Tibial artery (tissue), 4 donors: ENCODE data around the gene FFAR3.

ENCODE experiments used
- DNase-seq, 2 donors: peaks; one replicate each; pipeline ENCODE4 v3.0.0-alpha.2; 2019
- H3K27ac ChIP-seq, 2 donors: fragments of 200-600 bp; sonication (generic) in 1 of 2; 1 replicate in 1 of 2; 2 replicates in 1 of 2; pipeline ENCODE4 v1.5.1; 2018 to 2019; ENCODE audit warnings: mild to moderate bottlenecking in 1 of 2
- H3K27me3 ChIP-seq, 2 donors: fragments of 200-600 bp; sonication (generic) in 1 of 2; one replicate each; pipeline versions ENCODE4 v1.5.1 to v1.6.0; 2016 to 2019
- H3K36me3 ChIP-seq, 3 donors: fragments of 200-600 bp; sonication (generic) in 2 of 3; one replicate each; pipeline ENCODE4 v1.5.1; 2016 to 2019; ENCODE audit warnings: mild to moderate bottlenecking in 2 of 3
- H3K4me1 ChIP-seq, 4 donors: fragments of 200-600 bp; sonication (generic) in 2 of 4; 1 replicate in 3 of 4; 2 replicates in 1 of 4; pipeline ENCODE4 v1.5.1; 2016 to 2019
- H3K4me3 ChIP-seq, 2 donors: fragments of 200-600 bp; sonication (generic) in 1 of 2; 1 replicate in 1 of 2; 2 replicates in 1 of 2; pipeline ENCODE4 v1.5.1; 2018 to 2019; ENCODE audit warnings: mild to moderate bottlenecking in 2 of 2
- H3K9me3 ChIP-seq, 3 donors: fragments of 200-600 bp; sonication (generic) in 1 of 3; one replicate each; pipeline ENCODE4 v1.5.1; 2016 to 2019
- intact Hi-C: fragments of 100-400 bp; cut with DNase I; formaldehyde crosslinking; loops from one replicate; pipeline ENCODE4 v1.15.0; 2023; ENCODE audit warnings: low total_unique reads
- TF ChIP-seq, protein P1 (sequence below), 2 experiments: fragments of 200-600 bp in 1 of 2; fragments of 450-650 bp in 1 of 2; IDR thresholded peaks; one replicate each; pipeline ENCODE4 v1.5.1; 2017 to 2019; ENCODE audit warnings: antibody characterized with exemption in 2 of 2, mild to moderate bottlenecking in 1 of 2, moderate library complexity in 1 of 2

The FFAR3 gene

GRCh38 chr19:35344511-35345031 lies 13.7 kb upstream of the FFAR3 start:
- TF ChIP-seq, protein P1, sequence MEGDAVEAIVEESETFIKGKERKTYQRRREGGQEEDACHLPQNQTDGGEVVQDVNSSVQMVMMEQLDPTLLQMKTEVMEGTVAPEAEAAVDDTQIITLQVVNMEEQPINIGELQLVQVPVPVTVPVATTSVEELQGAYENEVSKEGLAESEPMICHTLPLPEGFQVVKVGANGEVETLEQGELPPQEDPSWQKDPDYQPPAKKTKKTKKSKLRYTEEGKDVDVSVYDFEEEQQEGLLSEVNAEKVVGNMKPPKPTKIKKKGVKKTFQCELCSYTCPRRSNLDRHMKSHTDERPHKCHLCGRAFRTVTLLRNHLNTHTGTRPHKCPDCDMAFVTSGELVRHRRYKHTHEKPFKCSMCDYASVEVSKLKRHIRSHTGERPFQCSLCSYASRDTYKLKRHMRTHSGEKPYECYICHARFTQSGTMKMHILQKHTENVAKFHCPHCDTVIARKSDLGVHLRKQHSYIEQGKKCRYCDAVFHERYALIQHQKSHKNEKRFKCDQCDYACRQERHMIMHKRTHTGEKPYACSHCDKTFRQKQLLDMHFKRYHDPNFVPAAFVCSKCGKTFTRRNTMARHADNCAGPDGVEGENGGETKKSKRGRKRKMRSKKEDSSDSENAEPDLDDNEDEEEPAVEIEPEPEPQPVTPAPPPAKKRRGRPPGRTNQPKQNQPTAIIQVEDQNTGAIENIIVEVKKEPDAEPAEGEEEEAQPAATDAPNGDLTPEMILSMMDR (IDR thresholded peaks at IDR 0.05), result no peak
- H3K36me3 ChIP-seq, result no peaks in the 10 kb centered on the region
- peak in 1 of 2 donors; percentile 35 for DNase-seq
- intact Hi-C loops, result no loop called here
- no peaks in the 10 kb centered on the region for H3K9me3 ChIP-seq
- peaks cover 0 to 8% of the 10 kb centered on the region in 2 donors for H3K27me3 ChIP-seq
- no peaks in the 10 kb centered on the region for H3K4me1 ChIP-seq
- H3K4me3 ChIP-seq, result no peak overlapping the region
- no peak overlapping the region for H3K27ac ChIP-seq

DNA sequence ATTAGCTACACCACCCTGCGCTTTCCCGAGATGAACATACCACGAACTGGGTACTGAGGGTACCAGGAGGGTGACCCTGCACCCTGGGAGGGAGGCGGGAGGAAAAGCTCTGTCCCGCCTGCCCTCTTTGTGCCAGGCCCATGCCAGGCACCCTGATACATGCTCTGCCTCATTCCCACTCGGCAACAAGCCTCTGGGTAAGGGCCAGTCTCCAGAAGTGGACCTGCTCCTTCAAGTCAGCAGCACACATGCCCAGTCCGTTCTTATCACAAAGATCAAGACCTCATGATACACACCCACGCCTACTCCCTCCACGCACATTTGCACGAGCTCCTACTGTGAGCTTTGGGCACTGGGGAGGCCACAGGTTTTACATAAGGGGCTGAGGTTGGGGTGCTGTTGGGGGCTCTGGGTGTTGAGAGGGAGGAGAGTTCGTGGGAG lies 12.6 kb upstream of the FFAR3 start:
- TF ChIP-seq, protein P1 (IDR thresholded peaks at IDR 0.05), result no peak
- peak in 1 of 2 donors; percentile 31 for DNase-seq
- Histone ChIP-seq H3K4me3 (no peak overlapping the region), H3K27ac (no peak overlapping the region), H3K36me3 (no peaks in the 10 kb centered on the region), H3K4me1 (no peaks in the 10 kb centered on the region), H3K9me3 (no peaks in the 10 kb centered on the region), H3K27me3 (peaks cover 0 to 18% of the 10 kb centered on the region in 2 donors)
- intact Hi-C loops, result no loop called here

DNA sequence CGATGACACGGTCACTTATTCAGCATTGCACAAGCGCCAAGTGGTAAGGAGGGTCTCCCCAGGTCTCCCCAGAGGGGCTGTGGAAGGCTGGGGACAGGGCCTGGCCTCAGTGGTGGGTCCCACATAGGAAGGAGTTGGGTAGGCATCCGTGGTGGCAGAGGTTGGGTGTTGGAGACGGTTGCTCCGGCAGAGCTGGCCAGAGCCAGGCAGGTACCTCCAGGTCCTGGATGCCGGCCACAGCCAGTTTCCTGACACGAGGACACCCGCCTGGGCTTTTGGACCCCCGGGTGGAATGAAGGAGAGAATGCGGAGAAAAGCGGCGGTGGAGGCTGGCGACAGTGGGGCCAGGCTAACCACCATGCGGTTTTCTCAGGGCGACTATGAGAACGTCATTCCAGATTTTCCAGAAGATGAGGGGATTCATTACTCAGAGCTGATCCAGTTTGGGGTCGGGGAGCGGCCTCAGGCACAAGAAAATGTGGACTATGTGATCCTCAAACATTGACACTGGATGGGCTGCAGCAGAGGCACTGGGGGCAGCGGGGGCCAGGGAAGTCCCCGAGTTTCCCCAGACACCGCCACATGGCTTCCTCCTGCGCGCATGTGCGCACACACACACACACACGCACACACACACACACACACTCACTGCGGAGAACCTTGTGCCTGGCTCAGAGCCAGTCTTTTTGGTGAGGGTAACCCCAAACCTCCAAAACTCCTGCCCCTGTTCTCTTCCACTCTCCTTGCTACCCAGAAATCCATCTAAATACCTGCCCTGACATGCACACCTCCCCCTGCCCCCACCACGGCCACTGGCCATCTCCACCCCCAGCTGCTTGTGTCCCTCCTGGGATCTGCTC lies 11.8 kb upstream of the FFAR3 start:
- TF ChIP-seq, protein P1 (IDR thresholded peaks at IDR 0.05), result no peak
- H3K9me3 ChIP-seq, result no peaks in the 10 kb centered on the region
- no peaks in the 10 kb centered on the region for H3K36me3 ChIP-seq
- no peak overlapping the region for H3K4me3 ChIP-seq
- no peaks in the 10 kb centered on the region for H3K4me1 ChIP-seq
- H3K27me3 ChIP-seq, result peaks cover 0 to 24% of the 10 kb centered on the region in 2 donors
- DNase-seq, result peak in 1 of 2 donors; percentile 54
- intact Hi-C loops, result no loop called here
- H3K27ac ChIP-seq, result no peak overlapping the region

DNA sequence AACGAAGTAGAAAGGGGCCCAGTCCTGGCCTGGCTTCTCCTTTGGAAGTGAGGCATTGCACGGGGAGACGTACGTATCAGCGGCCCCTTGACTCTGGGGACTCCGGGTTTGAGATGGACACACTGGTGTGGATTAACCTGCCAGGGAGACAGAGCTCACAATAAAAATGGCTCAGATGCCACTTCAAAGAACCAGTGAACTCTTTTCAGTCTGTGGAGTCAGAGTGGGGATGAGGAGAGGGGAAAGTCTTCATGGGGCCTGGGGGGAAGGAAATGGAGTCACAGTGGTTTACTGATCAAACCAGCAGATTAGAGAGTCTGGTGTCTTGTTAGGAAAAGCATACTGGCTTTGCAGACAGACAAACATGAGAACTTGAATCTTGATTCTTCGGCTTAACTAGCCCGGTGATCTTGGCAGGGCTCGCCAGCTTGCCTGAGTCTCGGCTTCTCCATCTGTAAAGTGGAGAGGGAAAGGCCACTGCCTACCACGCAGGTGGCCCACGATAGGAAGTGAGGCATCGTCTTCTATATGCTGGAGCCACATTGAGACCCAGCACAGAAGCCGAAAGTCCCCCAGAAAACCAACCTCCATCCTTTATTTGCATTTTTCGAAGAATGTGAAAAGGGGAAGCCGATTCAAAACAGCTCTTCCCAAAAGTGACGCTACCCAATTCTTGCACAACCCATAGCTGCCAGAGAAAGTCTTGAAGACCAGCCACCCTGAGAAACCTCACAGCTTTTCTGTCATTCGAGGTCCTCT lies 10.9 kb upstream of the FFAR3 start, which contains the start of gene FFAR1:
FFAR1 (plus strand) TSS at position 732 of the 759 bp plus-strand sequence. CDS start 3,650 bp downstream, outside the sequence.
- DNase-seq, result peak; percentile 29 to 48
- Histone ChIP-seq H3K27me3 (peaks cover 0 to 34% of the 10 kb centered on the region in 2 donors), H3K4me1 (no peaks in the 10 kb centered on the region), H3K36me3 (no peaks in the 10 kb centered on the region), H3K27ac (no peak within 1 kb of the TSS), H3K9me3 (no peaks in the 10 kb centered on the region), H3K4me3 (no peak within 1 kb of the TSS)
- TF ChIP-seq, protein P1 (IDR thresholded peaks at IDR 0.05), result no peak
- intact Hi-C loops, result no loop called here

DNA sequence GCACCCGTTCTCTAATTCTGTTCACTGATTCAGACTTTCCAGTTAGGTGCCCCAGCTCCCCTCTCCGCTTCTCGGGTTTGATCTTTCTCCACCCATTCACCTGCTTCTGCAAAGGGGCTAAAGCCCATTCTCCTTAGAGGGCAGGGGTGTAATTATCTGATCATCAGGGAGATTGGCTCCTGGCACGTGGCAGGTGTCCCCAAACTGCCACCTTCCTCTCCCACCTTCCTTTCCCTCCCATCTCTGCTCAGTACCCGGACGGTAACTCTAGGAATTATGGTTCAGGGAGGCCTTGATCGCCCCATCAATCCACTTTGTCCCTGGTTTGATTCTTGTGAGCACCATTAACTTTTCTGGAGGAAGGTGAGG lies 10.3 kb upstream of the FFAR3 start:
- H3K4me1 ChIP-seq, result no peaks in the 10 kb centered on the region
- no peak for DNase-seq
- no peaks in the 10 kb centered on the region for H3K36me3 ChIP-seq
- no peaks in the 10 kb centered on the region for H3K9me3 ChIP-seq
- TF ChIP-seq, protein P1 (IDR thresholded peaks at IDR 0.05), result no peak
- H3K27ac ChIP-seq, result no peak overlapping the region
- no peak overlapping the region for H3K4me3 ChIP-seq
- intact Hi-C loops, result no loop called here
- H3K27me3 ChIP-seq, result peaks cover 0 to 37% of the 10 kb centered on the region in 2 donors
